Measurements from ENCODE around the gene PHOSPHO1.
"Not testable (repeated sequence)": the region's sequence is repeated elsewhere in the genome, so short reads cannot be mapped to it uniquely, and the experiment has no call there.

PHOSPHO1 gene, protein sequence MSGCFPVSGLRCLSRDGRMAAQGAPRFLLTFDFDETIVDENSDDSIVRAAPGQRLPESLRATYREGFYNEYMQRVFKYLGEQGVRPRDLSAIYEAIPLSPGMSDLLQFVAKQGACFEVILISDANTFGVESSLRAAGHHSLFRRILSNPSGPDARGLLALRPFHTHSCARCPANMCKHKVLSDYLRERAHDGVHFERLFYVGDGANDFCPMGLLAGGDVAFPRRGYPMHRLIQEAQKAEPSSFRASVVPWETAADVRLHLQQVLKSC

DNA sequence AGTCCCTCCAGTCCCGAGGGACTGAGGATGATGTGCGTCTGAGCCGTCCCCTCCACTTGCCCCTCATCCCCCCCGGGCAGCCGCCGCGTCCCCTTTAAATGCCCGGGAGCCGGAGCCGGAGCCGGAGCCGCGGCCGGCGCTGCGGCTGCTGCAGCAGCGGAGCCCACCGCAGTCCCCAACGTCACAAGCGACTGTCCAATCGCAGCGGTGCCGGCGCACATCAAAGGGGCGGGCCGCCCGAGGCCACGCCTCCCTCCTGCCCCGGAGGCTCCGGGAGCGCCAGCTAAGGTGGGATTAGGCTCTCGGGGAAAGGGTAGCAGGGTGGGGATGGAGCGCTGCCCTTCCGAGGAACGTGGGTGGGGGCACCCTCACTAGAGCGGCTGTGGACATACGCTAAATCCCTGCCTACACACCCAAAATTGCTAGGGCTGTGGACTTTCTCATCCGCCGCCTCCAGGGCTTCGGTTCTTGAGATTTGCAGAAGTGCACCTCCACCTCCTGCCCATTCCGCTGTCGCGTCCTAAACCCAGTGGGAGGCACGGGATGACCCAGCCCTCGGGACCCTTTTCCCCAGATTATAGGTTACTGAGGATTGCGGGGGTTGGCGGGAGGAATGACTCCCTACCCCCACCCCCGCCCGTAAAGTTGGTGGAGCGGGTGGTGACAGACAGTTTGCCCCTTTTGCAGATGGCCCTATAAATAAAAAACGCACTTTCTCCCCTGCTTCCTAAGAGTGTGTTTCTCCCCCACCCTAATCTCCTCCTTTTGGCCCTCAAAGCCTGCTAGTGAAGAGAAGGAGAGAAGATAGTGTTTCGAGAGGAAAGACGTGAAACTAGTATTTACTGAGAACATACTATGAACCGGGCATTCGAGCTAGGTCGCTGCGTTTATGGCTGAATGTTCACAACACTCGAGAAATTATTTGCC lies at the start of gene PHOSPHO1:
Gene PHOSPHO1, minus strand, starts transcription at position 152 of the 927 bp plus-strand sequence. CDS start 4,096 bp downstream, outside the sequence.
- DNase-seq (ENCODE audit: low read depth): peak; percentile 85
- TF ChIP-seq, protein P1, sequence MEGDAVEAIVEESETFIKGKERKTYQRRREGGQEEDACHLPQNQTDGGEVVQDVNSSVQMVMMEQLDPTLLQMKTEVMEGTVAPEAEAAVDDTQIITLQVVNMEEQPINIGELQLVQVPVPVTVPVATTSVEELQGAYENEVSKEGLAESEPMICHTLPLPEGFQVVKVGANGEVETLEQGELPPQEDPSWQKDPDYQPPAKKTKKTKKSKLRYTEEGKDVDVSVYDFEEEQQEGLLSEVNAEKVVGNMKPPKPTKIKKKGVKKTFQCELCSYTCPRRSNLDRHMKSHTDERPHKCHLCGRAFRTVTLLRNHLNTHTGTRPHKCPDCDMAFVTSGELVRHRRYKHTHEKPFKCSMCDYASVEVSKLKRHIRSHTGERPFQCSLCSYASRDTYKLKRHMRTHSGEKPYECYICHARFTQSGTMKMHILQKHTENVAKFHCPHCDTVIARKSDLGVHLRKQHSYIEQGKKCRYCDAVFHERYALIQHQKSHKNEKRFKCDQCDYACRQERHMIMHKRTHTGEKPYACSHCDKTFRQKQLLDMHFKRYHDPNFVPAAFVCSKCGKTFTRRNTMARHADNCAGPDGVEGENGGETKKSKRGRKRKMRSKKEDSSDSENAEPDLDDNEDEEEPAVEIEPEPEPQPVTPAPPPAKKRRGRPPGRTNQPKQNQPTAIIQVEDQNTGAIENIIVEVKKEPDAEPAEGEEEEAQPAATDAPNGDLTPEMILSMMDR (conservative IDR thresholded peaks at IDR 0.05; ENCODE audit: low read depth, low read length): no peak
- H3K4me3 ChIP-seq (ENCODE audit: low read depth, low read length): peak within 1 kb of the TSS; percentile 85

DNA sequence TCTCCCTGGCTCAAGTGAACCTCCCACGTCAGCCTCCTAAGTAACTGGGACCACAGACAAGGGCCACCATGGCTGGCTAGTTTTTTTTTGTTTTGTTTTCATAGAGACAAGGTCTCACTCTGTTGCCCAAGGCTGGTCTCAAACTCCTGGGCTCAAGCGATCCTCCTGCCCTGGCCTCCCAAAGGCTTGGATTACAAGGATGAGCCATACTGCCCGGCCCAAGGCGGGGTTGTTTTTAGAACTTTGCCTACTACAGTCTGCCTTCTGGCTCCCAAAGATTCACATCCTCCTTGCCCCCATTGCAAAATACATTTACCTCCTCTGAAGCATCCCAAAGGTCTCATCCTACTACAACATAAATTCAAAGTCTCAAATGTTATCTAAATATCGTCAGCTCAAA lies 49.5 kb upstream of the PHOSPHO1 start:
- H3K4me3 ChIP-seq (ENCODE audit: low read depth, low read length): no peak overlapping the region
- no peak for DNase-seq (ENCODE audit: low read depth)
- TF ChIP-seq, protein P1 (conservative IDR thresholded peaks at IDR 0.05; ENCODE audit: low read depth, low read length): no peak

DNA sequence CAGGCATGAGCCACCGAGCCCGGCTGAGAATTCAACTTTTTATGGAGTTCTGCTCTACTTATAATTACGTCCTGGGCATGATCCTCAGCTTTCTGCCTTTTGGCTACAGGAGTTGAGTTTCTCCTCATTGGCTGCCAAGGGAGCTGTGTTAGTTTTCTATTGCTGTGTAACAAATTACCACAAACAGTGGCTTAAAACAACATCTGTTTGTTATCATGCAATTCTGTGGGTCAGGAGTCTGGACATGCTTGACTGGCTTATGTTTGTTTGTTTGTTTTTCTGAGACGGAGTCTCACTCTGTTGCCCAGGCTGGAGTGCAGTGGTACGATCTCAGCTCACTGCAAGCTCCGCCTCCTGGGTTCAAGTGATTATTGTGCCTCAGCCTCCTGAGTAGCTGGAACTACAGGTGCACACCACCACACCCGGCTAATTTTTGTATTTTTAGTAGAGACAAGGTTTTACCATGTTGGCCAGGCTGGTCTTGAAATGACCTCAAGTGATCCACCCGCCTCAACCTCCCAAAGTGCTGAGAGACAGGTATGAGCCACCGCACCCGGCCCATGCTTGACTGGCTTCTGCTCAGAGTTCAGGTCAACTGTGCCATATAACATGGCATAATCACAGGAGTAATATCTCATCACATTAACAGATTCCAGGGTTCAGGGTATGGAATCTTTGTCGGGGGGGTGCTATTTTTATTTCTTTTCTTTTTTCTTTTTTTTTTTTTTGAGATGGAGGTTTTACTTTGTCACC lies 48.9 kb upstream of the PHOSPHO1 start:
- H3K4me3 ChIP-seq (ENCODE audit: low read depth, low read length); DNase-seq (ENCODE audit: low read depth): not testable (repeated sequence)

DNA sequence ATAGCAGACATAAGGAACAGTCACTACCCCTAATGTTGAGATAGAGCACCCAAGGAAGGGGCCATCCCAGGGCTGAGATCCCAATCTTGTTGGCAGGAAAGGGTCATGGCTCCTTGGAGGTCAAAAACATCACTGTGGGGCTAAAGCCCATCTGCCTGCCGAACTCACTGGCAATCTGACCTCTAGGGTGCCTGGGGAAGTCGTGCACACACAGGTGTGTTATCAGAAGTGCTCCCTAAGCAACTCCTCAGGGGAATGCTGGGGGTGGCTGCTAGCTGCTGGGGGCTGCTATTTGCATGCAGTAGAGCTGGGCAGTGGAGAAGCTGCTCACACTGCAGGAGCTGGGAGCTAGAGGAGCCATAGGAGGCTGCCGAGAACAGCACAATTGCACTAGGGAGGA lies 47.5 kb upstream of the PHOSPHO1 start:
- TF ChIP-seq, protein P1 (conservative IDR thresholded peaks at IDR 0.05; ENCODE audit: low read depth, low read length): no peak
- no peak for DNase-seq (ENCODE audit: low read depth)
- no peak overlapping the region for H3K4me3 ChIP-seq (ENCODE audit: low read depth, low read length)

DNA sequence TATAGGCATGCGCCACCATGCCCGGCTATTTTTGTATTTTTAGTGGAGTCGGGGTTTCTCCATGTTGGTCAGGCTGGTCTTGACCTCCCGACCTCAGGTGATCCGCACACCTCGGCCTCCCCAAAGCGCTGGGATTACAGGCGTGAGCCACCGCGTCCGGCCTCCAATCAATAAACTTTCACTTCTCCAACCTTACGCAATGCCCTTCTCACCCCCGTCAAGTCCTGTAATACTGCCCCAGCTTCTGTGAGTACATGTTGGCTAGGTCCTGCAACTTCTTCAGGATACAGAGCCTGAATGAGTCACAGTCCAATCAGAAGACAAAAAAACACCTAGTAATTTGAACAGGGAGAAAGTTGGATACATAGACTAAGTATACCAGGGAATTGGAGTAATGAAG lies 47.1 kb upstream of the PHOSPHO1 start:
- peak; percentile 20 for DNase-seq (ENCODE audit: low read depth)
- no peak overlapping the region for H3K4me3 ChIP-seq (ENCODE audit: low read depth, low read length)
- TF ChIP-seq, protein P1 (conservative IDR thresholded peaks at IDR 0.05; ENCODE audit: low read depth, low read length): no peak

DNA sequence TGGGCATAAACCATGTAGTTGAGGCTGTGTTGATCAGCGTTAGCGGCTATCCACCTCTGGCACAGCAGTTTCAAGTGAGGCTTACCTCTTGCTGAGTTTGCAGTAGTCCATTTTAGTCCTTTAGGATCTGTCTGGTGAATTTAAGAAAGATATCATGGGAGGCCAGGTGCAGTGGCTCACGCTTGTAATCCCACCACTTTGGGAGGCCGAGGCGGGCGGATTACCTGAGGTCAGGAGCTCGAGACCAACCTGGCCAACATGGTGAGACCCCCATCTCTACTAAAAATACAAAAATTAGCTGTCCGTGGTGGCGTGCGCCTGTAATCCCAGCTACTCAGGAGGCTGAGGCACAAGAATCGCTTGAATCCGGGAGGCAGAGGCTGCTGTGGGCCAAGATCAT lies 45.4 kb upstream of the PHOSPHO1 start:
- not testable (repeated sequence) for H3K4me3 ChIP-seq (ENCODE audit: low read depth, low read length); DNase-seq (ENCODE audit: low read depth)

DNA sequence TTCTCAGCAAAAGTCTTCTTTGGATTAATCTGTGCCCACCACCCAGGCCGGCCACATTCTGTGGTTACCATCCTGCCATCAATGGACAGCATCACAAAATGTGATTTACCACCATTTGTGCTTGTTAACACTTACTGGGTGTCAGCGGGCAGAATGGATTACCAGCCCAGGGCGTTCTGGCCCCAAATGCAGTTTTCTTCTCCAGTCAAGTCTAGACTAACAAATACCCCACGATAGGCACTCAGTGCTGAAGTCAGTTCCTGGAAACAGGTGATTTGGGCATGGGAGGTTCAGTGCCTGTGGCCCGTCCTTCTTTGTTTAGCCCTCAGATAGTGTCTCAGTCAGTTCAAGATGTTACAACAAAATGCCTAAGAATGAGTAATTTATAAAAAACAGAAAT lies 38.8 kb upstream of the PHOSPHO1 start:
- no peak overlapping the region for H3K4me3 ChIP-seq (ENCODE audit: low read depth, low read length)
- TF ChIP-seq, protein P1 (conservative IDR thresholded peaks at IDR 0.05; ENCODE audit: low read depth, low read length): no peak
- DNase-seq (ENCODE audit: low read depth): no peak

All from choroid plexus epithelial cell (primary cell).